Epithelial cell of esophagus (primary cell): Measurements from ENCODE around the gene C5orf15.
A peak's percentile ranks its signal among the peaks of the same experiment; 100 is the strongest.

ENCODE experiments used
- DNase-seq: peaks from one replicate; pipeline ENCODE4 v3.0.0; 2010; ENCODE audit warnings: low read depth
- H3K4me3 ChIP-seq: 2 replicates; pipeline ENCODE4 v1.5.1; 2011; ENCODE audit warnings: mild to moderate bottlenecking, low read length, control low read depth
- CTCF ChIP-seq: IDR thresholded peaks from 2 replicates; pipeline ENCODE4 v1.5.1; 2011; ENCODE audit warnings: low read depth, mild to moderate bottlenecking, low read length, control low read depth, inconsistent platforms; ENCODE audit not compliant: insufficient read depth; ENCODE audit errors: missing control alignments

C5orf15 gene

DNA sequence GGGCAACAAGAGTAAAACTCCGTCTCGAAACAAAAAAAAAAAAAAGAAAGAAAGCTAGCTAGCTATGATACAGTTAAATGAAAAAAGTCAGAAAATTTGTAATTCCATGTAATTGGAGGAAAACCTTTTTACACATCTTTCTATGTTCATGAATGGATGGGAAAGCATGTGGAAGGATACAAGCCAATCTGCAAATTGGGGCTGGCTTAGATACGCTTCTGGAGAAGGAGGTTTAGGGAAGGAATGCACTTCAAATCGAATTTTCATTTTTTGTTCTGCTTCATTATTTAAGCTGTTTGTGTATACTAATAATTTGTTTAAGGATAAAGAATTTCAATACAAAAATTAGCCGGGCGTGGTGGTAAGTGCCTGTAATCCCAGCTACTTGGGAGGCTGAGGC lies 29.6 kb upstream of the C5orf15 start:
- TF ChIP-seq CTCF = no peak
- DNase-seq = no peak
- no peak overlapping the region for H3K4me3 ChIP-seq

- H3K4me3 ChIP-seq = no peak overlapping the region
- no peak for DNase-seq
- peak; percentile 61 for TF ChIP-seq CTCF
Observed at GRCh38 chr5:133996683-133997252, 28.3 kb upstream of the C5orf15 start.

GRCh38 chr5:133995883-133996563 lies 27.6 kb upstream of the C5orf15 start:
- no peak overlapping the region for H3K4me3 ChIP-seq
- no peak for DNase-seq
- TF ChIP-seq CTCF = no peak

- TF ChIP-seq CTCF = no peak
- no peak for DNase-seq
- no peak overlapping the region for H3K4me3 ChIP-seq
Observed at GRCh38 chr5:133995341-133995740, 26.9 kb upstream of the C5orf15 start.

GRCh38 chr5:133994990-133995333 lies 26.5 kb upstream of the C5orf15 start:
- H3K4me3 ChIP-seq = no peak overlapping the region
- TF ChIP-seq CTCF = no peak
- DNase-seq = no peak

GRCh38 chr5:133994297-133994989 lies 26.0 kb upstream of the C5orf15 start:
- no peak for DNase-seq
- TF ChIP-seq CTCF = no peak
- no peak overlapping the region for H3K4me3 ChIP-seq
